ENCODE data around the gene CTBP1. TPM values are rescaled to one million over a fixed set of nuclear protein-coding genes. Genes with fewer than 3 reads are reported as not detected.
"Not testable (repeated sequence)": the region's sequence is repeated elsewhere in the genome, so short reads cannot be mapped to it uniquely, and the experiment has no call there.

CTBP1 gene
- polyA plus RNA-seq, 4 donors, result 106 to 172 (median 164) TPM

GRCh38 chr4:1239141-1239949 is 9.6 kb downstream of the CTBP1 start:
- DNase-seq (ENCODE audit: low read depth in 4 of 4, low spot score in 2 of 4), result no peak

GRCh38 chr4:1238676-1239000 is 10.3 kb downstream of the CTBP1 start:
- no peak for DNase-seq (ENCODE audit: low read depth in 4 of 4, low spot score in 2 of 4)

GRCh38 chr4:1237981-1238675 is 10.8 kb downstream of the CTBP1 start:
- no peak for DNase-seq (ENCODE audit: low read depth in 4 of 4, low spot score in 2 of 4)

GRCh38 chr4:1237261-1237660 is 11.7 kb downstream of the CTBP1 start:
- DNase-seq (ENCODE audit: low read depth in 4 of 4, low spot score in 2 of 4), result not testable (repeated sequence)

GRCh38 chr4:1236836-1237235 is 12.1 kb downstream of the CTBP1 start:
- not testable (repeated sequence) for DNase-seq (ENCODE audit: low read depth in 4 of 4, low spot score in 2 of 4)

GRCh38 chr4:1236103-1236641 is 12.8 kb downstream of the CTBP1 start:
- no peak for DNase-seq (ENCODE audit: low read depth in 4 of 4, low spot score in 2 of 4)

- DNase-seq (ENCODE audit: low read depth in 4 of 4, low spot score in 2 of 4), result no peak
These were observed 13.4 kb downstream of the CTBP1 start for GRCh38 chr4:1235381-1236102.

- DNase-seq (ENCODE audit: low read depth in 4 of 4, low spot score in 2 of 4), result no peak
These were observed 14.1 kb downstream of the CTBP1 start for GRCh38 chr4:1234811-1235292.

GRCh38 chr4:1234309-1234695 is 14.6 kb downstream of the CTBP1 start:
- DNase-seq (ENCODE audit: low read depth in 4 of 4, low spot score in 2 of 4), result no peak

GRCh38 chr4:1233641-1234308 is 15.2 kb downstream of the CTBP1 start:
- no peak for DNase-seq (ENCODE audit: low read depth in 4 of 4, low spot score in 2 of 4)

- peak in 1 of 4 donors; percentile 83 for DNase-seq (ENCODE audit: low read depth in 4 of 4, low spot score in 2 of 4)
These were observed 16.0 kb downstream of the CTBP1 start for GRCh38 chr4:1232661-1233621.

- DNase-seq (ENCODE audit: low read depth in 4 of 4, low spot score in 2 of 4), result no peak
These were observed 17.1 kb downstream of the CTBP1 start for GRCh38 chr4:1231637-1232360.

- DNase-seq (ENCODE audit: low read depth in 4 of 4, low spot score in 2 of 4), result no peak
These were observed 17.8 kb downstream of the CTBP1 start for GRCh38 chr4:1230971-1231636.

GRCh38 chr4:1230316-1230715 is 18.6 kb downstream of the CTBP1 start:
- no peak for DNase-seq (ENCODE audit: low read depth in 4 of 4, low spot score in 2 of 4)

- DNase-seq (ENCODE audit: low read depth in 4 of 4, low spot score in 2 of 4), result no peak
These were observed 19.6 kb downstream of the CTBP1 start for GRCh38 chr4:1229117-1229849.

GRCh38 chr4:1227816-1228215 is 21.1 kb downstream of the CTBP1 start:
- DNase-seq (ENCODE audit: low read depth in 4 of 4, low spot score in 2 of 4), result no peak

GRCh38 chr4:1226598-1226997 is 22.3 kb downstream of the CTBP1 start:
- no peak for DNase-seq (ENCODE audit: low read depth in 4 of 4, low spot score in 2 of 4)

GRCh38 chr4:1226144-1226481 is 22.8 kb downstream of the CTBP1 start:
- no peak for DNase-seq (ENCODE audit: low read depth in 4 of 4, low spot score in 2 of 4)
